DND-41 (cell line): ENCODE data around the gene RAD50.

ENCODE experiments used
- ATAC-seq: fragments of 200-7000 bp; cut with Tn5 transposase; 3 replicates; pipeline ENCODE4 v1.9.1; 2021; ENCODE audit warnings: low read depth; ENCODE audit not compliant: insufficient read depth
- DNase-seq: peaks from one replicate; pipeline ENCODE4 v3.0.0-alpha.2; 2020
- H2AFZ ChIP-seq: 2 replicates; pipeline ENCODE4 v1.6.0; 2012; ENCODE audit warnings: low read depth, low read length
- H3K27ac ChIP-seq: 2 replicates; pipeline ENCODE4 v1.5.1; 2012; ENCODE audit warnings: low read length, inconsistent platforms
- H3K27me3 ChIP-seq: fragments of 200-600 bp; sonication (generic); 2 replicates; pipeline ENCODE4 v1.6.0; 2012; ENCODE audit warnings: low read length, mild to moderate bottlenecking, inconsistent platforms; ENCODE audit not compliant: insufficient read depth, poor library complexity
- H3K36me3 ChIP-seq: 2 replicates; pipeline ENCODE4 v1.5.1; 2012; ENCODE audit warnings: low read length, inconsistent platforms; ENCODE audit not compliant: insufficient read depth
- H3K4me1 ChIP-seq: 2 replicates; pipeline ENCODE4 v1.5.1; 2012; ENCODE audit warnings: mild to moderate bottlenecking, low read length; ENCODE audit not compliant: insufficient read depth
- H3K4me2 ChIP-seq: 2 replicates; pipeline ENCODE4 v1.6.0; 2012; ENCODE audit warnings: mild to moderate bottlenecking, moderate library complexity, low read length, inconsistent platforms; ENCODE audit not compliant: insufficient read depth
- H3K4me3 ChIP-seq, 2 experiments: fragments of 200-600 bp in 1 of 2; shearing (Covaris generic) in 1 of 2; 2 replicates each; pipeline ENCODE4 v1.5.1; 2012 to 2016; ENCODE audit warnings: inconsistent platforms in 2 of 2, low read length in 2 of 2, mild to moderate bottlenecking in 2 of 2, low read depth in 1 of 2, moderate library complexity in 1 of 2
- H3K79me2 ChIP-seq: 2 replicates; pipeline ENCODE4 v1.6.0; 2012; ENCODE audit warnings: low read length, inconsistent platforms; ENCODE audit not compliant: insufficient read depth
- H3K9ac ChIP-seq: 2 replicates; pipeline ENCODE4 v1.6.0; 2012; ENCODE audit warnings: low read depth, mild to moderate bottlenecking, inconsistent platforms, low read length, moderate library complexity
- H3K9me3 ChIP-seq: 2 replicates; pipeline ENCODE4 v1.5.1; 2012; ENCODE audit warnings: low read length, moderate library complexity, mild to moderate bottlenecking, inconsistent platforms; ENCODE audit not compliant: insufficient read depth, severe bottlenecking
- H4K20me1 ChIP-seq: 2 replicates; pipeline ENCODE4 v1.6.0; 2012; ENCODE audit warnings: low read length; ENCODE audit not compliant: insufficient read depth
- CTCF ChIP-seq: IDR thresholded peaks from 2 replicates; pipeline ENCODE4 v1.5.1; 2012; ENCODE audit warnings: borderline replicate concordance, low read length, moderate library complexity, mild to moderate bottlenecking; ENCODE audit not compliant: poor library complexity, severe bottlenecking; ENCODE audit errors: extremely low read depth
- EZH2 ChIP-seq: IDR thresholded peaks from 3 replicates; pipeline ENCODE4 v1.6.1; 2012; ENCODE audit warnings: borderline replicate concordance, low read depth, mild to moderate bottlenecking, moderate library complexity, low read length, inconsistent platforms; ENCODE audit not compliant: severe bottlenecking

RAD50 gene

DNA sequence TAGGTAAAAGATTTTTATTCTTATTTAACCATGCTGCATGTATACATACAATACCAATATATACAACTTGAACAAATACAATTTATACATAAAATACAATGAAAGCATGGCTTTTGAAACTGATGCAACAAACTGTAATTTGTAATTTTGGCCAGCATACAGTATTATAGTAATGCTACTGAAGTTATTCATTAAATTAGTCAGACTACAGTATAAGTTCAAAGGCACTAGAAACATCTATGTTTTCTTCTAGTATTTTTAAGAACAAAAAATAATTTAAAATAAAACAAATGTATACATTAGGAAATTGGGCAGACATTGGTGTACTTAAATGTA lies 135.8 kb downstream of the RAD50 start:
- Histone ChIP-seq H3K4me3 (no peak overlapping the region), H3K9me3 (no peaks in the 10 kb centered on the region), H3K36me3 (peaks cover 13% of the 10 kb centered on the region; the same call in 1 of the 2 replicates), H3K9ac (no peak overlapping the region), H4K20me1 (no peaks in the 10 kb centered on the region), H3K4me2 (no peak overlapping the region), H3K27ac (no peak overlapping the region), H3K27me3 (no peaks in the 10 kb centered on the region), H3K79me2 (no peaks in the 10 kb centered on the region), H2AFZ (no peak overlapping the region), H3K4me1 (peaks cover 26% of the 10 kb centered on the region)
- no peak for ATAC-seq
- no peak for DNase-seq
- TF ChIP-seq EZH2 (no peak), CTCF (no peak)
